ENCODE results near the gene PARM1. TPM values are rescaled to one million over a fixed set of nuclear protein-coding genes. Genes with fewer than 3 reads are reported as not detected.

Gene PARM1, protein sequence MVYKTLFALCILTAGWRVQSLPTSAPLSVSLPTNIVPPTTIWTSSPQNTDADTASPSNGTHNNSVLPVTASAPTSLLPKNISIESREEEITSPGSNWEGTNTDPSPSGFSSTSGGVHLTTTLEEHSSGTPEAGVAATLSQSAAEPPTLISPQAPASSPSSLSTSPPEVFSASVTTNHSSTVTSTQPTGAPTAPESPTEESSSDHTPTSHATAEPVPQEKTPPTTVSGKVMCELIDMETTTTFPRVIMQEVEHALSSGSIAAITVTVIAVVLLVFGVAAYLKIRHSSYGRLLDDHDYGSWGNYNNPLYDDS
- total RNA-seq (2012; rRNA removed) (under 0.01 and 0.18 TPM in 2 replicates), polyA plus RNA-seq (2012; rRNA removed) (0.07 and 0.09 TPM in 2 replicates), Bru-seq, nascent RNA (percentile 21 among the genes with signal in this experiment), BruChase-seq, experiment 1, labeled RNA remaining after a 6-hour chase (percentile 18 among the genes with signal in this experiment), BruChase-seq, experiment 2, labeled RNA remaining after a 2-hour chase (percentile 23 among the genes with signal in this experiment)
- polyA plus RNA-seq (2012; cell fraction: cytosol; rRNA removed), result 0.04 TPM in 2 replicates
- polyA plus RNA-seq (2012; cell fraction: nucleus; rRNA removed; ENCODE audit: low replicate concordance), result 0.04 and 0.08 TPM in 2 replicates
- long read RNA-seq, result 0 reads

DNA sequence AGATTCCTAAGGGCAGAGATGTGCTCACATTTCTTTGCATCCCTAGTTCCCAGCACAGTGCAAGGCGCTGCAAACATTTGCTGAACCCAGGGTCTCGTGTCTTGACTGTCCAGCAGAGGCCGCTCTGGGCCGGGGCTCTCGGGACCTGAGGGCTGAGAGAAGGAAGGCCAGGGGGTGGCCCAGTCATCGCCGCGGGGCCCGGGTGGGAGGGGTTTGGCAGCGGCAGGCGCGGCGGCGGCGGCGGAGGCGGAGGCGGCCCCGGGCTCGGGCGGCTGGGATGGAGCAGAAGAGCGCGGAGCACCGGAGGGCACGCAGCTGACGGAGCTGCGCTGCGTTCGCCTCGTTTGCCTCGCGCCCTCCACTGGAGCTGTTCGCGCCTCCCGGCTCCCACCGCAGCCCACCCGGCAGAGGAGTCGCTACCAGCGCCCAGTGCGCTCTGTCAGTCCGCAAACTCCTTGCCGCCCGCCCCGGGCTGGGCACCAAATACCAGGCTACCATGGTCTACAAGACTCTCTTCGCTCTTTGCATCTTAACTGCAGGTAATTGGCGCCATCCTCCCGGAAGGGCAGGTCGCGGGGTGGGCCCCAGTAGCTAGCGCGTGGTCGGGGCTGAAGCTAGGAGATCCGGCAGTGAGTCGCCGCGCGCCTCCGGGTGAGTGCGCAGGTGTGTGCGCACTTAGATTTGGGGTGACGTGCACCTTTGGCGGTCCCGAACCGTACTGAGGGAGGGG lies at the start of gene PARM1:
Gene PARM1 (plus strand): TSS at position 285 of the 730 bp plus-strand sequence. CDS start 212 bp downstream, at position 497.
- Histone ChIP-seq H3K4me2 (ENCODE audit: low read depth, low read length) (peak within 1 kb of the TSS; percentile 93), H4K20me1 (ENCODE audit: insufficient read depth, low read length) (no peaks in the 10 kb centered on the region; the same call in 1 of the 2 replicates), H2BK15ac (ENCODE audit: low read depth, low read length) (no peak within 1 kb of the TSS), H3K27me3 (ENCODE audit: control insufficient read depth, insufficient read depth, low read length) (peaks cover 41% of the 10 kb centered on the region), H3K14ac (replicated peaks; ENCODE audit: low read depth, low read length) (no peak within 1 kb of the TSS), H4K8ac (ENCODE audit: low read depth in 2 of 2, low read length in 2 of 2) (no peak within 1 kb of the TSS), H2BK120ac (ENCODE audit: low read depth, low read length) (no peak within 1 kb of the TSS), H3K4ac (ENCODE audit: low read depth, low read length) (no peak within 1 kb of the TSS), H3K9me3 (ENCODE audit: control insufficient read depth, insufficient read depth, low read length) (no peaks in the 10 kb centered on the region), H4K91ac (ENCODE audit: insufficient read depth, low read depth, low read length) (no peak within 1 kb of the TSS), H3K23ac (ENCODE audit: low read depth, low read length) (no peak within 1 kb of the TSS), H3K9me1 (ENCODE audit: insufficient read depth, low read length) (no peaks in the 10 kb centered on the region), H4K5ac (ENCODE audit: low read depth, low read length) (no peak within 1 kb of the TSS), H3K27ac (ENCODE audit: insufficient read depth, low read length) (no peak within 1 kb of the TSS), H3K4me1 (ENCODE audit: control insufficient read depth, insufficient read depth, low read length) (no peaks in the 10 kb centered on the region), H3K18ac (ENCODE audit: low read depth, low read length) (no peak within 1 kb of the TSS), H3K9ac (ENCODE audit: low read depth, low read length) (no peak within 1 kb of the TSS), H3K79me1 (ENCODE audit: low read depth in 1 of 2, low read length in 2 of 2) (no peaks in the 10 kb centered on the region), H3K36me3 (ENCODE audit: control insufficient read depth, insufficient read depth, low read length) (no peaks in the 10 kb centered on the region), H3K56ac (ENCODE audit: extremely low read depth, insufficient read depth, low read length) (no peak within 1 kb of the TSS), H2AFZ (replicated peaks; ENCODE audit: low read length, poor library complexity) (peak within 1 kb of the TSS; percentile 85), H3K4me3 (ENCODE audit: insufficient read depth, low read depth, low read length) (peak within 1 kb of the TSS; percentile 40), H2AK9ac (replicated peaks; ENCODE audit: low read depth, low read length, poor library complexity) (peak within 1 kb of the TSS; percentile 11), H2AK5ac (ENCODE audit: low read depth, low read length) (no peak within 1 kb of the TSS), H2BK5ac (ENCODE audit: low read depth, low read length, poor library complexity, severe bottlenecking) (no peak within 1 kb of the TSS), H2BK20ac (ENCODE audit: low read depth, low read length) (no peak within 1 kb of the TSS)
- WGBS, 2 experiments (ENCODE audit: extremely low coverage in 2 of 2, insufficient read length in 1 of 2), result 1% methylated on average over 18 of the region's 64 CpGs; no CpG with 5 or more reads in 1 of the 2 experiments
- TF ChIP-seq POLR2A (IDR thresholded peaks at IDR 0.05; ENCODE audit: low read depth, low read length) (no peak), FOS (IDR thresholded peaks at IDR 0.05; ENCODE audit: low read depth, low read length) (no peak), RFX5 (IDR thresholded peaks at IDR 0.05; ENCODE audit: low read depth, low read length) (no peak), SMC3 (IDR thresholded peaks at IDR 0.05; ENCODE audit: low read depth, low read length) (peak; percentile 53; the same call in 1 of the 2 replicates), BHLHE40 (IDR thresholded peaks at IDR 0.05; ENCODE audit: low read depth, low read length) (no peak), CEBPB (IDR thresholded peaks at IDR 0.05; ENCODE audit: low read depth, low read length) (no peak), RAD21 (IDR thresholded peaks at IDR 0.05; ENCODE audit: low read length) (peak; percentile 73), MAZ (IDR thresholded peaks at IDR 0.05; ENCODE audit: borderline replicate concordance, low read depth, low read length) (peak; percentile 24; the same call in 1 of the 2 replicates)
- TF ChIP-seq, protein P1, sequence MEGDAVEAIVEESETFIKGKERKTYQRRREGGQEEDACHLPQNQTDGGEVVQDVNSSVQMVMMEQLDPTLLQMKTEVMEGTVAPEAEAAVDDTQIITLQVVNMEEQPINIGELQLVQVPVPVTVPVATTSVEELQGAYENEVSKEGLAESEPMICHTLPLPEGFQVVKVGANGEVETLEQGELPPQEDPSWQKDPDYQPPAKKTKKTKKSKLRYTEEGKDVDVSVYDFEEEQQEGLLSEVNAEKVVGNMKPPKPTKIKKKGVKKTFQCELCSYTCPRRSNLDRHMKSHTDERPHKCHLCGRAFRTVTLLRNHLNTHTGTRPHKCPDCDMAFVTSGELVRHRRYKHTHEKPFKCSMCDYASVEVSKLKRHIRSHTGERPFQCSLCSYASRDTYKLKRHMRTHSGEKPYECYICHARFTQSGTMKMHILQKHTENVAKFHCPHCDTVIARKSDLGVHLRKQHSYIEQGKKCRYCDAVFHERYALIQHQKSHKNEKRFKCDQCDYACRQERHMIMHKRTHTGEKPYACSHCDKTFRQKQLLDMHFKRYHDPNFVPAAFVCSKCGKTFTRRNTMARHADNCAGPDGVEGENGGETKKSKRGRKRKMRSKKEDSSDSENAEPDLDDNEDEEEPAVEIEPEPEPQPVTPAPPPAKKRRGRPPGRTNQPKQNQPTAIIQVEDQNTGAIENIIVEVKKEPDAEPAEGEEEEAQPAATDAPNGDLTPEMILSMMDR (conservative IDR thresholded peaks at IDR 0.05; ENCODE audit: low read depth, low read length), result peak; percentile 68
- ChIA-PET CTCF (interaction anchor here (0.8 to 2.1 kb wide), 3 partner anchors 10 to 565 kb away, joined by 3 to 4 read pairs (median 3); no protein-coding TSS in a partner anchor), POLR2A (ENCODE audit: unreplicated experiment) (no interaction called here)
- peak; percentile 61 for DNase-seq
- intact Hi-C loops (cut with micrococcal nuclease) (loop anchor here (1.0 to 5.0 kb wide), 3 partner anchors 354 to 557 kb away; no protein-coding TSS in a partner anchor), dilution Hi-C loops (cut with HindIII; ENCODE audit: low sequenced_read_pairs, unreplicated experiment) (no loop called here), in situ Hi-C loops (cut with MboI; ENCODE audit: low sequenced_read_pairs) (no loop called here)
- peak; percentile 98 for ATAC-seq (ENCODE audit: low read depth)
- no TSS peak for BruUV-seq (replicated peaks)
